ENCODE data around the gene COQ10A.

GRCh38 chr12:56241424-56242303, 25.1 kb upstream of the COQ10A start:
- TF ChIP-seq CTCF (IDR thresholded peaks at IDR 0.05; ENCODE audit: low read length) = no peak
- no peak for TF ChIP-seq EZH2 (optimal IDR thresholded peaks at IDR 0.05; ENCODE audit: low read depth, low read length)
- no peak for TF ChIP-seq EZH2phosphoT487 (IDR thresholded peaks at IDR 0.05; ENCODE audit: low read length)
